AG04449 (cell line): ENCODE results near the gene TMEM270.
"Not testable (repeated sequence)": the region's sequence is repeated elsewhere in the genome, so short reads cannot be mapped to it uniquely, and the experiment has no call there.

Experiments used
- CTCF ChIA-PET: fragments of 350-600 bp; formaldehyde crosslinking; extraction: SDS; loops from one replicate; lab custom pipeline; 2021; ENCODE audit warnings: antibody characterized with exemption; lab: Yijun Ruan, JAX
- POLR2A ChIA-PET: fragments of 400-600, 350-600 bp; formaldehyde crosslinking; extraction: SDS; loops from one replicate; lab custom pipeline; 2020; ENCODE audit warnings: antibody characterized with exemption, inconsistent platforms; lab: Yijun Ruan, JAX
- DNase-seq: peaks from one replicate; pipeline ENCODE4 v3.0.0-alpha.2; 2010; ENCODE audit warnings: low read depth, low spot score
- H3K4me3 ChIP-seq: 2 replicates; pipeline ENCODE4 v1.5.1; 2011; ENCODE audit warnings: low read depth, mild to moderate bottlenecking, control low read depth, low read length
- TF ChIP-seq, protein P1 (sequence below): IDR thresholded peaks from one replicate; pipeline ENCODE4 v1.5.1; 2011; ENCODE audit warnings: mild to moderate bottlenecking, moderate library complexity, low read length, control low read depth, inconsistent platforms; ENCODE audit not compliant: insufficient read depth; ENCODE audit errors: missing control alignments

The TMEM270 gene

DNA sequence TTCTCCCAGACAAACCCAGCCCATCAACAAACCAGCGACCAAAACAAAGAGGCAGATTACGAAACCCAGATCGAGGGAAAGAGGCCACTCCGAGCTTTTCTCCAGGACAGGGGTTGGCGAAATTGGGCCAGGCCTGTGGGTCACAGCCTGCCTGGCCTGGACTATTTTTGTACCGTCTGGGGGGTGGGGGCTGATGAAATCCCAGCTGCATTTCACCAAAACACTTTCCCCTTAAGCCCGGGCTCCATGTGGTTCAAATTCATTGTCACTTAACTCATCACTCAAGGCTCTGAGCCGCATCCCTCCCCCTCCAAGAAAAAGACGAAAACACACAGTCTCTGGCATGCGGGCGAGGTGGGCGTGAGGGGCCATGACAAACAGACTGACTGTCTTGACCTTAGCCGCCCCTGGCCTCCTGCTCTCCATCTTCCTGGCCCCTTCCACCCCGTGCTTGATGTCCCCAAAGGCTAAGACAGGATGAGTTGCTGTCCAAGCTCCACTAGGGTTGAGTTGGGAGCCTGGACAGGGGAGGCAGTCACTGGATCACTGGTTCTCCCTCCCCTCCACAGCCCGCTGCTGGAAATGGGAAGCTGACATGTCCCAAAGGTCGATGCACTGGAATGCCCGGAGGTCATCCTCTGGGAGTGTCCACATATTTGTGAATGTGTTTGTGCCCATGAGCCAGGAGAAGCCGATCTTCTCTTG is 19.2 kb downstream of the TMEM270 start:
- TF ChIP-seq, protein P1, sequence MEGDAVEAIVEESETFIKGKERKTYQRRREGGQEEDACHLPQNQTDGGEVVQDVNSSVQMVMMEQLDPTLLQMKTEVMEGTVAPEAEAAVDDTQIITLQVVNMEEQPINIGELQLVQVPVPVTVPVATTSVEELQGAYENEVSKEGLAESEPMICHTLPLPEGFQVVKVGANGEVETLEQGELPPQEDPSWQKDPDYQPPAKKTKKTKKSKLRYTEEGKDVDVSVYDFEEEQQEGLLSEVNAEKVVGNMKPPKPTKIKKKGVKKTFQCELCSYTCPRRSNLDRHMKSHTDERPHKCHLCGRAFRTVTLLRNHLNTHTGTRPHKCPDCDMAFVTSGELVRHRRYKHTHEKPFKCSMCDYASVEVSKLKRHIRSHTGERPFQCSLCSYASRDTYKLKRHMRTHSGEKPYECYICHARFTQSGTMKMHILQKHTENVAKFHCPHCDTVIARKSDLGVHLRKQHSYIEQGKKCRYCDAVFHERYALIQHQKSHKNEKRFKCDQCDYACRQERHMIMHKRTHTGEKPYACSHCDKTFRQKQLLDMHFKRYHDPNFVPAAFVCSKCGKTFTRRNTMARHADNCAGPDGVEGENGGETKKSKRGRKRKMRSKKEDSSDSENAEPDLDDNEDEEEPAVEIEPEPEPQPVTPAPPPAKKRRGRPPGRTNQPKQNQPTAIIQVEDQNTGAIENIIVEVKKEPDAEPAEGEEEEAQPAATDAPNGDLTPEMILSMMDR = no peak
- no peak overlapping the region for H3K4me3 ChIP-seq
- DNase-seq = no peak
- CTCF ChIA-PET = interaction anchor here (0.6 to 3.8 kb wide), 7 partner anchors 10 to 189 kb away, joined by 3 to 27 read pairs (median 4); no protein-coding TSS in a partner anchor
- POLR2A ChIA-PET = interaction anchor here (0.6 to 1.0 kb wide), 2 partner anchors 13 to 263 kb away, joined by 3 to 4 read pairs; no protein-coding TSS in a partner anchor

DNA sequence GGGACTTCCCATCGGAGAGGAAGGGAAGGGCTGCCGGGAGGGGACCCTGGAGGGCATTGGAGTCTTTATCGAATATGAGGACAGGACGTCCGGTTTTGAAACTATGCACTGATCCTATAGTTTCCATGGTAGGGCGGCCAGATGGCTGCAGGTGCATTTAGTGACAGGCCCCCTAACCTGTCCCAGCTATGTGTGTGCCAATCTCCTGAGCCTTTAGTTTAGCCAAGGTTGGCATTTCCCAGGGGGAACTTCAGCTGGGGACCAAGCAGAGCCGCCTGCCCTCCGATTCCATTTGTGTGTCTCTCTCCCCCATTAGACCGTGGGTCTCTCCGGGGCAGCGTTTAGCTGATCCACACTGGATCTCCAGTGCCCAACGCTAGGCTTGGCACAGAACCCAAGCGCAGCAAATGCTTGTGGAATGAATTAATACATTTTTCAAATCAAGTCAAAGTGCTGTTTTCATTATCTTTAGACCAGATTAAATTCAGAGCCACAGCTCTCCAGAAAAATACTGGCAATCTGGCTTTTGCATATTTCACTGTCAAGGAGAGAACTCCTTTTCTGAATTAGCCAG is 19.9 kb downstream of the TMEM270 start:
- TF ChIP-seq, protein P1 = no peak
- CTCF ChIA-PET = interaction anchor here (0.8 to 3.8 kb wide), 7 partner anchors 9 to 520 kb away, joined by 3 to 27 read pairs (median 4); no protein-coding TSS in a partner anchor
- DNase-seq = no peak
- POLR2A ChIA-PET = interaction anchor here (0.6 kb wide), 1 partner anchor 262 kb away, joined by 4 read pairs; no protein-coding TSS in a partner anchor
- no peak overlapping the region for H3K4me3 ChIP-seq

DNA sequence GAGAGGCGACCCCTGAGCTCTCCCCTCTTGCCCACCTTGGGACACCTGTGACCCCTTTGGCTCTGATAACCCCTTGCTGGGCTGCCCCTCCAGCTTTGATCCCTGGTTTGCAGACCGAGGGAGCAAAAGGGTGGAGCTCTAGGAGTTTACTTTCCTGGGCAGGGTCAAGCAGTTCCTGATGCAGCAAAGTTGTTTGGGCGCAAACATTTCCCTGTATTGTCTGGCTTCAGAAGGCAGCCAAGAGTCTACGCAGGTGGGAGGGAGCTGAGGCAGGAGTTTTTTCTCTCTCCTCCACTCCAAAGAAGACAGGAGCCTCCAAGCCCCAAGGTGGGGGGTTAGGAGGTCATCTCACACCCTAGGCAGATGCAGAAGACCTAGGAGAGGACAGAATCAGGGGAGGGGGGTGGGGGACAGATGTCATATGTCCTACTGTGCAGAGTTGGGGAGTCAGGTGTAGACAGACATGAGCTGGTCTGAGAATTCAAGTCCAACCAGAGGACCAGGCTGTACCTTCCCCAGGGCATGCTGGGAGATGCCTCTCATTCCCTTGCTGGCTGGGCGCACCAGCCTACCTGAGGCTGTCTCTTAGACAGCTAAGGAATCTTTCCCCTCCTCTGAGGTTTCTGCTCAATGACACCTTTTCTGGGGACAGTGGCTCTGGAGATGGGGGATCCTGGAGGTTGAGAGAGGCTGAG is 20.5 kb downstream of the TMEM270 start:
- POLR2A ChIA-PET = interaction anchor here (0.7 kb wide), 1 partner anchor 131 kb away, joined by 3 read pairs; no protein-coding TSS in a partner anchor

DNA sequence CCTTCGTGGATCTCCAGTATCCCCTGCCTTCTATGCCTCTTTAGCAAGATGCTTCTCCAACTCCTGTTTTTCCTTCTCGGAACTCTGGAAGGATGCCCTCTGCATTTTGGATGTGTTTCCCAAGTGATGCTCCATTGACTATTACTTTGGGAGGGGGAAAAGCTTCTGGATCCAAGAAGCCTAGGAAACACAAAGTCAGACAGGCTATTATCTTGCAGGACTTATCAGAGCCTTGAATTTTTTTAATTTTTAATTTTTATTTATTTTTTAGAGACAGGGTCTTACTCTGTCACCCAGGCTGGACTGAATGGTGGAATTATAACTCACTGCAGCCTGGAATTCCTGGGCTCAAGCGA is 21.1 kb downstream of the TMEM270 start:
- H3K4me3 ChIP-seq = no peak overlapping the region
- CTCF ChIA-PET = interaction anchor here (1.0 to 3.8 kb wide), 5 partner anchors 10 to 144 kb away, joined by 3 to 27 read pairs (median 4); no protein-coding TSS in a partner anchor
- no peak for DNase-seq
- TF ChIP-seq, protein P1 = no peak
- POLR2A ChIA-PET = interaction anchor here (0.7 to 1.1 kb wide), 2 partner anchors 13 to 130 kb away, joined by 3 to 4 read pairs; no protein-coding TSS in a partner anchor

More for the DNA sequence above, 20.5 kb downstream of the TMEM270 start:
- DNase-seq = no peak
- TF ChIP-seq, protein P1 = no peak
- CTCF ChIA-PET = interaction anchor here (0.8 to 3.8 kb wide), 7 partner anchors 11 to 519 kb away, joined by 3 to 27 read pairs (median 4); no protein-coding TSS in a partner anchor
- H3K4me3 ChIP-seq = no peak overlapping the region

DNA sequence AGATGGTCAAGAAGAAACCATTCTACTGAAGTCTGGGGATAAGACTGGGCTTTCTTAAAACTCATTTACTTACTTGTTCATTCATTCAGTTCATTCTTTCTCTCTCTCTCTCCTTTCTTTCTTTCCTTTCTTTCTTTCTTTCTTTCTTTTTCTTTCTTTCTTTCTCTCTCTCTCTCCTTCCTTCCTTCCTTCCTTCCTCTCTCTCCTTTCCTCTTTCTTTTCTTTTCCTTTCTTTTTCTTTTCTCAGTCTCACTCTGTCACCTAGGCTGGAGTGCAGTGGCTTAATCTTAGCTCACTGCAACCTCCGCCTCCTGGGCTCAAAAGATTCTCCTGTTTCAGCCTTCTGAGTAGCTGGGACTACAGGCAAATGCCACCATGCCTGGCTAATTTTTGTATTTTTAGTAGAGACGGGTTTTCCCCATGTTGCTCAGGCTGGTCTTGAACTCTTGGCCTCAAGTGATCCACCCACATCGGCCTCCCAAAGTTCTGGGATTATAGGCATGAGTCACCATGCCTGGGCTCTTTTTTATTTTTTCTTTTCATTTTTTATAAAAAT is 24.0 kb downstream of the TMEM270 start:
- H3K4me3 ChIP-seq, DNase-seq, POLR2A ChIA-PET: not testable (repeated sequence)
- CTCF ChIA-PET = interaction anchor here (1.3 to 3.2 kb wide), 5 partner anchors 9 to 141 kb away, joined by 3 to 22 read pairs (median 4); no protein-coding TSS in a partner anchor

DNA sequence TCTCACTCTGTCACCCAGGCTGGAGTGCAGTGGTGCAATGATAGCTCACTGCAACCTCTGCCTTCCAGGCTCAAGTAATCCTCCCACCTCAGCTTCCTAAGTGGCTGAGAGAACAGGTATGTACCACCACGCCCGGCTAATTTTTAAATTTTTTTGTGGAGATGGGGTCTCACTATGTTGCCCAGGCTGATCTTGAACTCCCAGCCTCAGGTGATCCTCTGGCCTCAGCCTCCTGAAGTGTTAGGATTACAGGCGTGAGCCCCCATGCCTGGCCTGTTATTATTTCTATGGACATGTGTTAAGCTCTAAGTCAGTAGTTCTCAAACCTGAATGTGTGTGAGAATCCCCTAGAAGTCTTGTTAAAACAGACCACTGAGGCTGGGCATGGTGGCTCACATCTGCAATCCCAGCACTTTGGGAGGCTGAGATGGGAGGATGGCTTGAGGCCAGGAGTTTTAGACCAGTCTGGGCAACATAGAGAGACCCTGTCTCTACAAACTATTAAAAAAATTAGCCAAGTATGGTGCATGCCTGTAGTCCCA is 24.5 kb downstream of the TMEM270 start:
- TF ChIP-seq, protein P1 = no peak
- DNase-seq = no peak
- ChIA-PET CTCF (interaction anchor here (1.1 to 3.2 kb wide), 6 partner anchors 8 to 141 kb away, joined by 3 to 22 read pairs (median 4); no protein-coding TSS in a partner anchor), POLR2A (no interaction called here)
- H3K4me3 ChIP-seq = no peak overlapping the region
